ENCODE data around the gene IRF2BP2.

Gene IRF2BP2

GRCh38 chr1:234644928-234645327 is 35.0 kb upstream of the IRF2BP2 start:
- no peak for ATAC-seq
- no peak for TF ChIP-seq TSHZ2 (CRISPR knock-in tag; IDR thresholded peaks at IDR 0.05)
- TF ChIP-seq OSR1 (CRISPR knock-in tag; IDR thresholded peaks at IDR 0.05) = no peak
- TF ChIP-seq CSDC2 (CRISPR knock-in tag; IDR thresholded peaks at IDR 0.05) = no peak
- no peak for TF ChIP-seq ZNF8 (CRISPR knock-in tag; IDR thresholded peaks at IDR 0.05)
- TF ChIP-seq BACH2 (CRISPR knock-in tag; IDR thresholded peaks at IDR 0.05; ENCODE audit: borderline replicate concordance) = no peak
- TF ChIP-seq ARNTL (CRISPR knock-in tag; IDR thresholded peaks at IDR 0.05; ENCODE audit: borderline replicate concordance, low read depth) = no peak
- TF ChIP-seq RARB (CRISPR knock-in tag; IDR thresholded peaks at IDR 0.05) = no peak
- no peak for TF ChIP-seq ZFP30 (CRISPR knock-in tag; IDR thresholded peaks at IDR 0.05)
- TF ChIP-seq SNAI2 (CRISPR knock-in tag; IDR thresholded peaks at IDR 0.05) = no peak
- TF ChIP-seq TCF4 (CRISPR knock-in tag; IDR thresholded peaks at IDR 0.05; ENCODE audit: borderline replicate concordance) = no peak
- no peak for TF ChIP-seq ZNF70 (CRISPR knock-in tag; IDR thresholded peaks at IDR 0.05)
- no peak for TF ChIP-seq ISL1 (CRISPR knock-in tag; IDR thresholded peaks at IDR 0.05)

- TF ChIP-seq TOX (CRISPR knock-in tag; IDR thresholded peaks at IDR 0.05; ENCODE audit: borderline replicate concordance) (no peak), ZNF8 (CRISPR knock-in tag; IDR thresholded peaks at IDR 0.05) (no peak), ESRRG (CRISPR knock-in tag; IDR thresholded peaks at IDR 0.05) (no peak), SNAI2 (CRISPR knock-in tag; IDR thresholded peaks at IDR 0.05) (no peak), CSDC2 (CRISPR knock-in tag; IDR thresholded peaks at IDR 0.05) (no peak), ZNF70 (CRISPR knock-in tag; IDR thresholded peaks at IDR 0.05) (no peak), OSR1 (CRISPR knock-in tag; IDR thresholded peaks at IDR 0.05) (no peak), ARNTL (CRISPR knock-in tag; IDR thresholded peaks at IDR 0.05; ENCODE audit: borderline replicate concordance, low read depth) (no peak), GLIS3 (CRISPR knock-in tag; IDR thresholded peaks at IDR 0.05) (no peak), PPARA (CRISPR knock-in tag; IDR thresholded peaks at IDR 0.05; ENCODE audit: borderline replicate concordance) (no peak), ZNF565 (CRISPR knock-in tag; conservative IDR thresholded peaks at IDR 0.05; ENCODE audit: low read depth) (no peak), BACH2 (CRISPR knock-in tag; IDR thresholded peaks at IDR 0.05; ENCODE audit: borderline replicate concordance) (no peak), ZFP30 (CRISPR knock-in tag; IDR thresholded peaks at IDR 0.05) (no peak)
- TF ChIP-seq, protein P1, sequence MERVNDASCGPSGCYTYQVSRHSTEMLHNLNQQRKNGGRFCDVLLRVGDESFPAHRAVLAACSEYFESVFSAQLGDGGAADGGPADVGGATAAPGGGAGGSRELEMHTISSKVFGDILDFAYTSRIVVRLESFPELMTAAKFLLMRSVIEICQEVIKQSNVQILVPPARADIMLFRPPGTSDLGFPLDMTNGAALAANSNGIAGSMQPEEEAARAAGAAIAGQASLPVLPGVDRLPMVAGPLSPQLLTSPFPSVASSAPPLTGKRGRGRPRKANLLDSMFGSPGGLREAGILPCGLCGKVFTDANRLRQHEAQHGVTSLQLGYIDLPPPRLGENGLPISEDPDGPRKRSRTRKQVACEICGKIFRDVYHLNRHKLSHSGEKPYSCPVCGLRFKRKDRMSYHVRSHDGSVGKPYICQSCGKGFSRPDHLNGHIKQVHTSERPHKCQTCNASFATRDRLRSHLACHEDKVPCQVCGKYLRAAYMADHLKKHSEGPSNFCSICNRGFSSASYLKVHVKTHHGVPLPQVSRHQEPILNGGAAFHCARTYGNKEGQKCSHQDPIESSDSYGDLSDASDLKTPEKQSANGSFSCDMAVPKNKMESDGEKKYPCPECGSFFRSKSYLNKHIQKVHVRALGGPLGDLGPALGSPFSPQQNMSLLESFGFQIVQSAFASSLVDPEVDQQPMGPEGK (CRISPR knock-in tag; IDR thresholded peaks at IDR 0.05; ENCODE audit: borderline replicate concordance) = no peak
- TF ChIP-seq, protein P2, sequence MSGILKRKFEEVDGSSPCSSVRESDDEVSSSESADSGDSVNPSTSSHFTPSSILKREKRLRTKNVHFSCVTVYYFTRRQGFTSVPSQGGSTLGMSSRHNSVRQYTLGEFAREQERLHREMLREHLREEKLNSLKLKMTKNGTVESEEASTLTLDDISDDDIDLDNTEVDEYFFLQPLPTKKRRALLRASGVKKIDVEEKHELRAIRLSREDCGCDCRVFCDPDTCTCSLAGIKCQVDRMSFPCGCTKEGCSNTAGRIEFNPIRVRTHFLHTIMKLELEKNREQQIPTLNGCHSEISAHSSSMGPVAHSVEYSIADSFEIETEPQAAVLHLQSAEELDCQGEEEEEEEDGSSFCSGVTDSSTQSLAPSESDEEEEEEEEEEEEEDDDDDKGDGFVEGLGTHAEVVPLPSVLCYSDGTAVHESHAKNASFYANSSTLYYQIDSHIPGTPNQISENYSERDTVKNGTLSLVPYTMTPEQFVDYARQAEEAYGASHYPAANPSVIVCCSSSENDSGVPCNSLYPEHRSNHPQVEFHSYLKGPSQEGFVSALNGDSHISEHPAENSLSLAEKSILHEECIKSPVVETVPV (CRISPR knock-in tag; IDR thresholded peaks at IDR 0.05) = no peak
- TF ChIP-seq, protein P3, sequence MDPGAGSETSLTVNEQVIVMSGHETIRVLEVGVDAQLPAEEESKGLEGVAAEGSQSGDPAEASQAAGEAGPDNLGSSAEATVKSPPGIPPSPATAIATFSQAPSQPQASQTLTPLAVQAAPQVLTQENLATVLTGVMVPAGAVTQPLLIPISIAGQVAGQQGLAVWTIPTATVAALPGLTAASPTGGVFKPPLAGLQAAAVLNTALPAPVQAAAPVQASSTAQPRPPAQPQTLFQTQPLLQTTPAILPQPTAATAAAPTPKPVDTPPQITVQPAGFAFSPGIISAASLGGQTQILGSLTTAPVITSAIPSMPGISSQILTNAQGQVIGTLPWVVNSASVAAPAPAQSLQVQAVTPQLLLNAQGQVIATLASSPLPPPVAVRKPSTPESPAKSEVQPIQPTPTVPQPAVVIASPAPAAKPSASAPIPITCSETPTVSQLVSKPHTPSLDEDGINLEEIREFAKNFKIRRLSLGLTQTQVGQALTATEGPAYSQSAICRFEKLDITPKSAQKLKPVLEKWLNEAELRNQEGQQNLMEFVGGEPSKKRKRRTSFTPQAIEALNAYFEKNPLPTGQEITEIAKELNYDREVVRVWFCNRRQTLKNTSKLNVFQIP (CRISPR knock-in tag; IDR thresholded peaks at IDR 0.05; ENCODE audit: borderline replicate concordance, low read depth) = no peak
- no peak for ATAC-seq
These were observed 33.8 kb upstream of the IRF2BP2 start for GRCh38 chr1:234643850-234644134.

DNA sequence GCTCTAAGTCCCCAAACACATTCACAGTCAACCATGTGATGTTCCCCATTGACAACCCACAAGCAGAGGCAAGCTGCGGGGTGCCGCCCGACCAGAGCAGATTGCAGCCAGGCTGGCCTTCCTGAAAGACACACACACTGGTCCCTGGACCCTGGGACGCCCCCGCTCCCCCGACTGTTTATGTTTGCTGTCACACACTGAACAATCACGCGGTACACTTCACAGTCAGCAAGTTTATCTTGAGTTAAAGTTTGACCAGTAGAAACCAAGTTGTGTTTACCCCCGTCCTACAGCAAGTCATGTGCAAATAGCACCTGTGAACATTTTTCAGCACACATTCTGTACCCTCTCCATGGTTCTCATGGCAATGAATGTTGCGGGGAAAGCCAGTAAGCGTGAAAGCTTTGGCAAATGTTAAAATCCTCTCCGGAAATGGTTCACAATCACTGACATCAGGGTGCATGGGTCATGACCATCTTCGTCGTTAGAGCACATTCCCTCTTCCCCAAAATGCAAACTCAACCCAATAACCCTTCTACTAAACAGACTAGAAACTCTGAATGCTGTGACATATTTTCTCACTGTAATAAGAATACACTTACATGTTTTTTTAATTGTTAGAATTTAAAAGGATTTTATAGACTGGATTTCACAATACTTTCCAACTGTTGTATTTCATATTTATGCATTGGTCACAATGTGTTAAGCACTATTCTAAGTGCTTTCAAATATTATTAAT is 33.3 kb upstream of the IRF2BP2 start:
- no peak for ATAC-seq

More for the DNA sequence above, 33.3 kb upstream of the IRF2BP2 start:
- TF ChIP-seq, protein P1 (CRISPR knock-in tag; IDR thresholded peaks at IDR 0.05; ENCODE audit: borderline replicate concordance) = no peak
- TF ChIP-seq SNAI2 (CRISPR knock-in tag; IDR thresholded peaks at IDR 0.05) = no peak
- TF ChIP-seq CSDC2 (CRISPR knock-in tag; IDR thresholded peaks at IDR 0.05) = no peak
- TF ChIP-seq PPARA (CRISPR knock-in tag; IDR thresholded peaks at IDR 0.05; ENCODE audit: borderline replicate concordance) = no peak
- no peak for TF ChIP-seq ZC3H10 (CRISPR knock-in tag; IDR thresholded peaks at IDR 0.05)
- TF ChIP-seq ZNF8 (CRISPR knock-in tag; IDR thresholded peaks at IDR 0.05) = no peak
- no peak for TF ChIP-seq ZNF565 (CRISPR knock-in tag; conservative IDR thresholded peaks at IDR 0.05; ENCODE audit: low read depth)
- TF ChIP-seq ISL1 (CRISPR knock-in tag; IDR thresholded peaks at IDR 0.05) = no peak
- TF ChIP-seq GLIS3 (CRISPR knock-in tag; IDR thresholded peaks at IDR 0.05) = no peak
- TF ChIP-seq TSHZ2 (CRISPR knock-in tag; IDR thresholded peaks at IDR 0.05) = no peak
- no peak for TF ChIP-seq ESRRG (CRISPR knock-in tag; IDR thresholded peaks at IDR 0.05)
- TF ChIP-seq ARNTL (CRISPR knock-in tag; IDR thresholded peaks at IDR 0.05; ENCODE audit: borderline replicate concordance, low read depth) = no peak
- TF ChIP-seq TOX (CRISPR knock-in tag; IDR thresholded peaks at IDR 0.05; ENCODE audit: borderline replicate concordance) = no peak
- no peak for TF ChIP-seq ZFP30 (CRISPR knock-in tag; IDR thresholded peaks at IDR 0.05)

All from SK-N-SH treated with all-trans-retinoic acid at 6 μM for 48 hours (cell line).